ENCODE results near the gene SH3GL1. TPM values are rescaled to one million over a fixed set of nuclear protein-coding genes. Genes with fewer than 3 reads are reported as not detected.

SH3GL1 gene
- total and polyA plus RNA-seq, 10 of the 15 experiments (the other 5 are each of a cell fraction or from before 2014, with no cell fraction given), result 0.93 to 47.4 (median 28.4) TPM

GRCh38 chr19:4405977-4406376 lies 5.6 kb upstream of the SH3GL1 start:
- TSS peak; percentile 49 for BruUV-seq (replicated peaks)
- H3K4me3 ChIP-seq, result no peak overlapping the region
- in situ Hi-C loops (cut with MboI), result no loop called here
- H3K79me2 ChIP-seq (ENCODE audit: control insufficient read depth, insufficient read depth, low read length), result peaks cover 48% of the 10 kb centered on the region
- H3K27ac ChIP-seq (ENCODE audit: control insufficient read depth, insufficient read depth), result no peak overlapping the region
- no peaks in the 10 kb centered on the region for H3K9me3 ChIP-seq (replicated peaks; ENCODE audit: control insufficient read depth, insufficient read depth, low read length)
- ChIA-PET RAD21 (ENCODE audit: unreplicated experiment) (interaction anchor here (1.8 kb wide), 1 partner anchor 31 kb away, joined by 3 read pairs; no protein-coding TSS in a partner anchor), CTCF (interaction anchor here (0.5 to 0.6 kb wide), 2 partner anchors 18 to 969 kb away, joined by 3 read pairs; no protein-coding TSS in a partner anchor), SMC1A (ENCODE audit: uncharacterized antibody, unreplicated experiment) (interaction anchor here (1.0 to 2.8 kb wide), 2 partner anchors 9 to 16 kb away, joined by 3 to 10 read pairs; no protein-coding TSS in a partner anchor), POLR2A (interaction anchor here (1.0 kb wide), 1 partner anchor 63 kb away, joined by 3 read pairs; the partner anchor contains the start of gene MPND)
- no peak overlapping the region for H2AFZ ChIP-seq (ENCODE audit: control insufficient read depth, low read depth, low read length)
- peaks cover 3% of the 10 kb centered on the region; the same call in 1 of the 2 replicates for H3K4me1 ChIP-seq (ENCODE audit: control insufficient read depth, insufficient read depth, low read length)
- H3K27me3 ChIP-seq (replicated peaks in 1 of 2; ENCODE audit: control insufficient read depth in 2 of 2, insufficient read depth in 2 of 2, low read length in 1 of 2), result no peaks in the 10 kb centered on the region
- ATAC-seq (no peak), FAIRE-seq (no peak), DNase-seq (ENCODE audit: low read depth, low spot score) (no peak)
- H3K36me3 ChIP-seq (ENCODE audit: control insufficient read depth in 2 of 2, insufficient read depth in 2 of 2, low read length in 1 of 2), result peaks cover 6 to 17% of the 10 kb centered on the region in 2 experiments; a peak in 3 of 4 replicates
- no peak overlapping the region for H3K4me2 ChIP-seq (ENCODE audit: control insufficient read depth, insufficient read depth)
- WGBS (ENCODE audit: insufficient coverage, insufficient replicate concordance, low lambda C conversion rate, missing lambda C conversion rate), result 87% methylated on average over 8 of the region's 8 CpGs
- H3K9ac ChIP-seq (ENCODE audit: control insufficient read depth, insufficient read depth, low read length), result no peak overlapping the region
- H4K20me1 ChIP-seq (ENCODE audit: control insufficient read depth, insufficient read depth), result no peaks in the 10 kb centered on the region; the same call in 1 of the 2 replicates
- intact Hi-C loops (cut with micrococcal nuclease; ENCODE audit: unreplicated experiment), result no loop called here
- no peak for TF ChIP-seq HDGF (IDR thresholded peaks at IDR 0.05)
- TF ChIP-seq RELB (IDR thresholded peaks at IDR 0.05; ENCODE audit: low read depth), result no peak
- no peak for TF ChIP-seq RCOR1 (conservative IDR thresholded peaks at IDR 0.05; ENCODE audit: low read depth, low read length)
- no peak for TF ChIP-seq RELA (IDR thresholded peaks at IDR 0.05; ENCODE audit: borderline replicate concordance, partially characterized antibody)
- no peak for TF ChIP-seq HCFC1 (IDR thresholded peaks at IDR 0.05; ENCODE audit: low read length)
- TF ChIP-seq CTCF (IDR thresholded peaks at IDR 0.05 in 2 of 3, conservative IDR thresholded peaks at IDR 0.05 in 1 of 3; ENCODE audit: control insufficient read depth in 2 of 3, extremely low read depth in 1 of 3, insufficient read depth in 1 of 3, low read depth in 3 of 3, low read length in 3 of 3), result no peak
- no peak for TF ChIP-seq NR2C2 (IDR thresholded peaks at IDR 0.05; ENCODE audit: borderline replicate concordance, control insufficient read depth, insufficient read length, low read depth)
- no peak for TF ChIP-seq POU2F2 (IDR thresholded peaks at IDR 0.05; ENCODE audit: borderline replicate concordance, low read depth, low read length)
- no peak for TF ChIP-seq ZBTB4 (CRISPR knock-in tag; IDR thresholded peaks at IDR 0.05)
- no peak for TF ChIP-seq POLR2AphosphoS5 (IDR thresholded peaks at IDR 0.05; ENCODE audit: low read length)
- no peak for TF ChIP-seq RBBP5 (conservative IDR thresholded peaks at IDR 0.05)
- no peak for TF ChIP-seq RAD21 (IDR thresholded peaks at IDR 0.05; ENCODE audit: insufficient read depth, low read depth, low read length)
- TF ChIP-seq KLF5 (IDR thresholded peaks at IDR 0.05; ENCODE audit: partially characterized antibody), result no peak
- TF ChIP-seq E2F8 (IDR thresholded peaks at IDR 0.05; ENCODE audit: low read depth, partially characterized antibody), result no peak
- TF ChIP-seq NR2C1 (IDR thresholded peaks at IDR 0.05), result no peak
